Eye (tissue), 1 donor: ENCODE measurements around the gene NSUN4.
A peak's percentile ranks its signal among the peaks of the same experiment; 100 is the strongest.

Experiments
- DNase-seq: peaks from one replicate; pipeline ENCODE4 v3.0.0-alpha.2; 2015

The NSUN4 gene

DNA sequence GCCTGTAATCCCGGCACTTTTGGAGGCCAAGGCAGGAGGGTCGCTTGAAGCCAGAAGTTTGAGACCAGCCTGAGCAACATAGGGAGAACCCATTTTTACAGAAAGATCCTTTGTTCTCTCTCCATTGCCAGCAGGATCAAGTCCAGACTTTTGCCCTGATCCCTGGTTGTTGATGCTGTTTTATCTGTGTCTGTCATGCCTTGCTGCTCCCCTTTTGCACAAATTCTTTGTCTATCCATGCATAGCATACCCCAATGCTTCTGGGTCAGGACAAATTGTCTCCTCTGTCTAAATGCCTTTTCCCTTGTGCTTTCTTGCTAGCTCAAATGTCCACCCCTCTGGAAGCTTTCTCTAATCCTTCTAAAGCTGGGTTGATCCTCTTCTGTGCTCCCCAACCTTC is 28.2 kb downstream of the NSUN4 start:
- DNase-seq = no peak

GRCh38 chr1:46369542-46370213 is 29.1 kb downstream of the NSUN4 start:
- DNase-seq = no peak

DNA sequence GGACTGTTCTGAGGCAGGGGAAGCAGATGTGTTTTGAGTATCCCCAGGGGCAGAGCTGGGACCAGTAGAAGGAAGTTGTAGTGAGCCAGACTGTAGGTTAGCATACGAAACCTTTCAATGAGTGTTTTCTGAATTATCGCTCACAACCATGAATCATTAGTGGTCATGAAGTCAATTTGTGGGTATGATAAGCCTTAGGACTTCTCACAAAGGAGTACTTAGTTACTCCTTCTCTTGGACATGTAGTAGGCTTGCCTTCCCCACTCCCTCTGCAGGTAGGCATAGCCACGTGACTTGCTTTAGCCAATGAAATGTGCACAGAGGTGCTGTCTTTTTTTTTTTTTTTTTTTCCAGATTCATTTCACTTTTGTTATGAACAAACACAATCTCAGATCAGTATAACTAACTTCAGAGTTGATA is 29.6 kb downstream of the NSUN4 start:
- DNase-seq = no peak

- no peak for DNase-seq
These were observed 31.8 kb downstream of the NSUN4 start for GRCh38 chr1:46372431-46372830.

GRCh38 chr1:46379996-46380395 is 39.4 kb downstream of the NSUN4 start:
- DNase-seq = no peak

- no peak for DNase-seq
These were observed 39.9 kb downstream of the NSUN4 start for GRCh38 chr1:46380508-46380907.

- DNase-seq = no peak
These were observed 52.9 kb downstream of the NSUN4 start for GRCh38 chr1:46393510-46393909.

DNA sequence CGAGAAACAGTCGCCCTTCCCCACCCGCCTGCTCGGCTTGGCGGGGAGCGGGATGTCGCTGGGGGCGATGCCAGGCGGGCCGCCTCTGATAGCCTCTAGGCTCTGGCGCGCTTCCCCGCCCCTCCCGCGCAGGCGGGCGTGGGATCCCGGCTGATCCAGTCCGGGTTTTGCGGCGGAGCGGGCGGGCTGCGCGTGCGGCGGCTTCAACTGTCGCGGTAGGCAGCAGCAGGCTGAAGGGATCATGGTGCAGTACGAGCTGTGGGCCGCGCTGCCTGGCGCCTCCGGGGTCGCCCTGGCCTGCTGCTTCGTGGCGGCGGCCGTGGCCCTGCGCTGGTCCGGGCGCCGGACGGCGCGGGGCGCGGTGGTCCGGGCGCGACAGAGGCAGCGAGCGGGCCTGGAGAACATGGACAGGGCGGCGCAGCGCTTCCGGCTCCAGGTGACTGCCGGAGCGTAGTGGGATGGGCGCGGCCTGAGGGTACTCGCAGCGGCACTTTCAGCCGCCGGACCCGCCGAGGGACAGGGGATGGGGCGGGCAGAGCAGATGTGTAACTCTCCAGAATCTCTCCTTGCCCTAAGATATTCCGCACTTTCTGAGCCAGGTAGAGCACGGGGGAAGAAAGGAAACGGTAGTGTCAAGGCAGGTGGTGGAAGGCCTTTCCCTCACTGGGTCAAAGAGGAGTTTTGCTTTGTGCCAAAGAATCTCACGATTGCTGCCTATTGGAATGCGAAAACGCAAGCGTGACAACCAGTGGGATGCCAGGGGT is 53.7 kb downstream of the NSUN4 start, which contains the start of gene FAAH:
Gene FAAH, plus strand, starts transcription at position 210 of the 764 bp plus-strand sequence. Its CDS starts 32 bp downstream, at position 242.
- DNase-seq = peak; percentile 87

DNA sequence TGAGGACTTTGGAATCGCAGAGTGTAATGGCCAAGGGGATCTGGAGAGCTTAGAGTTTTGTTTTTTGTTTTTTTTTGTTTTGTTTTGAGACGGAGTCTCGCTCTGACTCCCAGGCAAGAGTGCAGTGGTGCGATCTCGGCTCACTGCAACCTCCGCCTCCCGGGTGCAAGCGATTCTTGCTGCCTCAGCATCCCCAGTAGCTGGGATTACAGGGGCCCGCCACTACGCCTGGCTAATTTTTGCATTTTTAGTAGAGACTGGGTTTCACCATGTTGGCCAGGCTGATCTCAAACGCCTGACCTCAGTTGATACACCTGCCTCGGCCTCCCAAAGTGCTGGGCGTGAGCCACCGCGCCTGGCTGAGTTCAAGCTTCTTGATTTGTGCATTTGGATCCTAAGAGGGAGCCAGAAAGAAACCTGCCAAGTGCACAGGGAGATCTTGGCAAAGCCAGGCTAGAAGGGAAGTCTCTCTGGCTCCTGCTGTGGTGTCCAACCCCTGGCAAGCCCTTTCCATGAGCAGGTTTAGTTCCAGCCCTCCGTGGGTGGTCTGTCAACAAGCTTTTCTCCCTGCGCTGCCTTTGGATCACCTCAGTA is 54.4 kb downstream of the NSUN4 start:
- DNase-seq = peak; percentile 42

GRCh38 chr1:46396441-46397398 is 56.1 kb downstream of the NSUN4 start:
- peak; percentile 52 for DNase-seq

DNA sequence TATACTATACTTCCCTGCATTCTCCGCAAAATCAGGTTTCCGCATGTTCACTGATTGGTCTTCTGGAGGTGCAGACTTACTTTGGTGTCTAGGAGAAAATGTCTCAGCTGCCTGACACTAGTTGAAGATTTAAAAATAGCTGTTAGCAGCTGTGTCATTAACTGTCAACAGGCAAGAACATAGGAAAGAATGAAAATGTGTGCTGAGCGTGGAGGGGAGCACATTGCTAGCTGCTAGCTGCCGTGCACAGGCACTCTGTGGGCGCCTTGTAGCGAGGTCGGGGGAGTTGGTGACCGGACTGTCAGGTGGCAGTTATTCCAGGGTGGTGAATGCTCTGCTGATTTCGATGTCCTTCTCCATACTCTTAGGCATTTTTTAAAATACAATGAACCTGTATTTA is 58.7 kb downstream of the NSUN4 start:
- DNase-seq = no peak

DNA sequence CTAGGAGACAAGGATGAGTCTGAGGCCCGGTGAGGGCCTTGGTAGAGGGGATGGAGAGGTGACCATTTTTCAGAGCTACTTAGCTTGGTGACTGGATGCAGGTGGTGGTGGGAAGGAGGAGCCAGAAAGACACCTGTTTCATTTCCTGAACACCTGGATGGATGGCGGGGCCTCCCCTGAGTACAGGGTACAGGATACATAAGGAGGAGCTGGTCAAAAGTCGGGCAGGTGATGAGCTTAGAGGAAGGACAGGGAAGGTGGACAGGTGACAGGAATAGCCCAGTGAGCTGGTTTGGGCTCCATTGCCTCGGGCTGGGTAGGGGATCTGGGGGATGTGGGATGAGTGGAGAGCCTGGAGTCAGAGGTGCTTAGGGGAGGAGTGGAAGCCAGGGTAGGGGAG is 59.8 kb downstream of the NSUN4 start:
- no peak for DNase-seq

GRCh38 chr1:46401154-46401913 is 60.7 kb downstream of the NSUN4 start:
- DNase-seq = no peak

DNA sequence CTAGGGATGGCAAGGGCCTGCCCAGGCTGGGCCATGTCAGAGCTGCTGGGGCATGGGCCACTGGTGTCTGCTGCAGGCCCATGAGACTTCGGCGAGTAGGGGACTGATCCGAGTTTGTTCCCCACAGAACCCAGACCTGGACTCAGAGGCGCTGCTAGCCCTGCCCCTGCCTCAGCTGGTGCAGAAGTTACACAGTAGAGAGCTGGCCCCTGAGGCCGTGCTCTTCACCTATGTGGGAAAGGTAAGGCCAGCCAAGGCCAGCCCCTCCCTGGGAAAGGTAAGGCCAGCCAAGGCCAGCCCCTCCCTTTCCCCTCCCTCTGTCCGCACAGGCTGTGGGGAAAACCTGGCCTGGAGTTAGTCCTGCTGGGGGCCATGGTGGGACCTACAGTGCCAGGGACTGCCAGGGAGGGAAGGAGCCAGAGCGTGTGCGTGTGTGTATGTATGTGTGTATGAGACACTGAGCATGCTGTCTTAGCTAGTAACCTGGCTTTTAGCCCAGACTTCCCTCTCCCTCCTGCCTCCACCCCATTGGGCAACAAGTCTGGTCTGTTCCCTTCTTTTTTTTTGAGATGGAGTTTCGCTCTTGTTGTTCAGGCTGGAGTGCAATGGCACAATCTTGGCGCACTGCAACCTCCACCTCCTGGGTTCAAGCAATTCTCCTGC is 61.5 kb downstream of the NSUN4 start:
- peak; percentile 74 for DNase-seq

GRCh38 chr1:46403916-46404315 is 63.3 kb downstream of the NSUN4 start:
- no peak for DNase-seq

DNA sequence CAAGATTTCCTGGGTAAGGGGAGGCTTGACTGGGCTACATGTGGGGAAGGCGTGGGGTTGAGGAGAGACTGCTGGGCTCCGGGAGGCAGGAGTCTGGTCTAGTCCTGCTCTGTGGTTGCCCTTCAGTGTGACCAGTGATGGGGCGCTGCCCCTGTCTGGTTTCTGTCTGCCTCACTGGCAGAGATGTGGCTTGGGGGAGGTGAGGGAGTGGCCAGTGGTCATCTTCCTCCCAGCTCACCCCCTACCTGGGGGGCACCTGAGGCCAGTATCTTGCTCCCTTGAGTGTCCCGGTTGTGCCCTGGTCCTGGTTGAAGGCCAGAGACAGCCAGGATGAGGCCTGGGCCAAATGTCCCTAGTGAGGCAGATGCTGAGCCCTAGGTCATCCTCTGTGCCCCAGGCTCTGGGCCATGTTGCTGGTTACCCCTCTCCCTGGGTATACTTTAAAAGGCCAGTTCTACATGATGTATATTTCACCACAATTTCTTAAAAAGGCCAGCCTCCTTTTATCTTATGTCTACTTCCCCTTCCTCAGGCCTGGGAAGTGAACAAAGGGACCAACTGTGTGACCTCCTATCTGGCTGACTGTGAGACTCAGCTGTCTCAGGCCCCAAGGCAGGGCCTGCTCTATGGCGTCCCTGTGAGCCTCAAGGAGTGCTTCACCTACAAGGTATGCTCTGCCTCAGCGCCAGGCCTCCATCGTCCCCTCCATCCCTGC is 64.0 kb downstream of the NSUN4 start:
- no peak for DNase-seq

- DNase-seq = no peak
These were observed 64.6 kb downstream of the NSUN4 start for GRCh38 chr1:46405197-46405555.

- DNase-seq = no peak
These were observed 65.1 kb downstream of the NSUN4 start for GRCh38 chr1:46405724-46406123.

DNA sequence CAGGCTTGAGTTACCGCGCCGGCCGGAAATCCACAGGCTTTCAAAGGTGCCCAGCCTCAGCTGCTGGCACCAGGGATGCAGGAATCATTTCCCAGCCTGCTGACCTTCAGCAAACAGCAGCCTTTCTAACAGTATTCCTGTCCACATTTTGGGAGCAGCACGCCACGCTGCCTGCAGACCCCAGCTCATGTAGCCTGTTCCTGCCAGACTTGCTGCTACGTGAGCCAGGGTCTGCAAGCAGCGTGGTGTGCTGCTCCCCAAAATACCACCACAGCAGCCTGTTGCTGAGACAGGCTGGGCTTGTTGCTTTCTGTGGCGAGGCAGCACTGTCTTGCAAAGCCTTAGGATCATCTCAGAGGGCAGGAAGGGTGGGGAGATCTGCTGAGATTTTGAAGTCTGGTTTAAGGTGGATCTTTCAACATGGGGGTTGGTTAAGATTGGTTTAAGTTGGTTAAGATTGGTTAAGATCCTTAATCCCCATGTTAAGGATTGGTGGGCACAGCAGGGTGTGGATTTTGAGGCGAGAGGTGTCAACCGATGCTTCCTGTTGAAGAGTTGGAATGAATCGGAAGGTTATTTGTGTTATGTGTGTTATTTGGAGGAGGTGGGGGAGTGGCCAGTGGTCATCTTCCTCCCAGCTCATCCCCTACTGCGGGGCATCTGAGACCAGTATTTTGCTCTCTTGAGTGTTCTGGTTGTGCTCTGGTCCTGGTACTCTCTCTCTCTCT is 66.4 kb downstream of the NSUN4 start:
- DNase-seq = peak; percentile 71

DNA sequence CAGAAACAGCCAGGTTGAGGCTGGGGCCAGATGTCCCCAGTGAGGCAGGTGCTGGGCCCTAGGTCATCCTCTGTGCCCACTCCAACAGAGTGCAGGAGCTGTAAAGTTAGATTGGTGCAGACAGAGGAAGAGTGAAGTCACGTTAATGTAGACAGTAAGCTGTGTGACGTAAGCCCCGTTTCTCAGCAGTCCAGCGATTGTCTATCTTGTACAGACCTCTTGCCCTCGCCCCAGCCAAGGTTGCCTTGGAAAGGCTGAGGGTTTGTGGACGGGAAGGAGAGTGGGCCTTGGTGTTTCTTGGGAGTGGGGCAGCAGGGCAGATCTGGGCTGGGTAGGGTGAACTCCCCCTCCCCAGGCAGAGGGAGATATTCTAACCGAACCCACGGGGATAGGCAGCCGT is 67.0 kb downstream of the NSUN4 start:
- no peak for DNase-seq
